ENCODE measurements around the gene FRY.

- TF ChIP-seq CTCF (IDR thresholded peaks at IDR 0.05; ENCODE audit: low read depth, low read length) (no peak), EZH2phosphoT487 (IDR thresholded peaks at IDR 0.05; ENCODE audit: low read depth) (no peak)
Observed at GRCh38 chr13:32142956-32143375, 111.4 kb downstream of the FRY start.
